WTC11 (cell line): ENCODE data around the gene FOXL1. TPM values are rescaled to one million over a fixed set of nuclear protein-coding genes. Genes with fewer than 3 reads are reported as not detected.

Source experiments
- ATAC-seq: fragments of 200-7000 bp; cut with Tn5 transposase; 2 replicates; pipeline ENCODE4 v1.10.0; 2021; ENCODE audit warnings: mild to moderate bottlenecking, moderate library complexity
- CTCF ChIA-PET: fragments of 300-600 bp; sonication (Branson Sonifier 250); formaldehyde crosslinking; loops from one replicate; lab custom pipeline; 2021; ENCODE audit warnings: antibody characterized with exemption; lab: Charles Lee
- POLR2A ChIA-PET: fragments of 350-600 bp; sonication (Branson Sonifier 250); formaldehyde crosslinking; loops from one replicate; lab custom pipeline; 2021; ENCODE audit warnings: antibody characterized with exemption; lab: Charles Lee
- DNase-seq: peaks from one replicate; pipeline ENCODE4 v3.0.0; 2021; ENCODE audit warnings: low spot score
- H3K27ac Mint-ChIP-seq: 2 replicates; pipeline ENCODE4 v1.8.0; 2021; ENCODE audit warnings: mixed read lengths
- H3K27me3 Mint-ChIP-seq: 2 replicates; pipeline ENCODE4 v1.8.0; 2021; ENCODE audit warnings: low read depth, mild to moderate bottlenecking, moderate library complexity, mixed read lengths
- H3K36me3 Mint-ChIP-seq: 2 replicates; pipeline ENCODE4 v1.8.0; 2021; ENCODE audit warnings: mixed read lengths
- H3K4me1 Mint-ChIP-seq: 2 replicates; pipeline ENCODE4 v1.8.0; 2022; ENCODE audit warnings: mixed read lengths
- H3K4me3 Mint-ChIP-seq: 2 replicates; pipeline ENCODE4 v1.8.0; 2021; ENCODE audit warnings: mild to moderate bottlenecking, moderate library complexity, mixed read lengths
- H3K9me3 Mint-ChIP-seq: 2 replicates; pipeline ENCODE4 v1.8.0; 2021; ENCODE audit warnings: mixed read lengths
- AR ChIP-seq: fragments of 250-450 bp; sonication (Bioruptor Pico); IDR thresholded peaks from 2 replicates; pipeline ENCODE4 v1.9.0; 2021; ENCODE audit warnings: mild to moderate bottlenecking
- ATF6 ChIP-seq: sonication (generic); formaldehyde crosslinking; IDR thresholded peaks from 2 replicates; pipeline ENCODE4 v1.8.1; 2023; ENCODE audit warnings: mild to moderate bottlenecking, missing genetic modification reagents
- CBFB ChIP-seq: sonication (generic); formaldehyde crosslinking; IDR thresholded peaks from 2 replicates; pipeline ENCODE4 v1.8.1; 2022; ENCODE audit warnings: mild to moderate bottlenecking, low read depth, missing genetic modification reagents
- CREB1 ChIP-seq: sonication (generic); formaldehyde crosslinking; IDR thresholded peaks from 2 replicates; pipeline ENCODE4 v1.8.0; 2023; ENCODE audit warnings: mild to moderate bottlenecking, missing genetic modification reagents
- CTCF ChIP-seq: fragments of 200-600 bp; IDR thresholded peaks from 2 replicates; pipeline ENCODE4 v1.8.0; 2022; ENCODE audit warnings: antibody characterized with exemption
- E2F1 ChIP-seq: sonication (generic); formaldehyde crosslinking; IDR thresholded peaks from 2 replicates; pipeline ENCODE4 v1.8.0; 2022; ENCODE audit warnings: mild to moderate bottlenecking, missing genetic modification reagents
- ERG ChIP-seq: fragments of 250-450 bp; sonication (Bioruptor Pico); IDR thresholded peaks from 2 replicates; pipeline ENCODE4 v1.8.0; 2021; ENCODE audit warnings: mild to moderate bottlenecking
- FOXJ3 ChIP-seq: sonication (generic); formaldehyde crosslinking; IDR thresholded peaks from 2 replicates; pipeline ENCODE4 v1.9.0; 2021; ENCODE audit warnings: missing genetic modification reagents, mild to moderate bottlenecking, borderline replicate concordance
- FOXK1 ChIP-seq: sonication (generic); formaldehyde crosslinking; IDR thresholded peaks from 2 replicates; pipeline ENCODE4 v1.8.0; 2022; ENCODE audit warnings: mild to moderate bottlenecking, moderate library complexity, missing genetic modification reagents
- GABPB1 ChIP-seq: sonication (generic); formaldehyde crosslinking; IDR thresholded peaks from 2 replicates; pipeline ENCODE4 v1.8.1; 2023; ENCODE audit warnings: mild to moderate bottlenecking, missing genetic modification reagents
- GTF2I ChIP-seq: fragments of 250-450 bp; sonication (Bioruptor Pico); conservative IDR thresholded peaks from 2 replicates; pipeline ENCODE4 v1.4.0; 2021; ENCODE audit warnings: mild to moderate bottlenecking
- HMGA2 ChIP-seq: fragments of 250-450 bp; sonication (Bioruptor Pico); IDR thresholded peaks from 2 replicates; pipeline ENCODE4 v1.4.0; 2021; ENCODE audit warnings: mild to moderate bottlenecking, moderate library complexity
- IRF2 ChIP-seq: sonication (generic); formaldehyde crosslinking; IDR thresholded peaks from 2 replicates; pipeline ENCODE4 v1.8.0; 2022; ENCODE audit warnings: low read depth, missing genetic modification reagents, borderline replicate concordance
- MLX ChIP-seq: sonication (generic); formaldehyde crosslinking; IDR thresholded peaks from 2 replicates; pipeline ENCODE4 v1.8.1; 2023; ENCODE audit warnings: mild to moderate bottlenecking, missing genetic modification reagents, moderate library complexity
- PRDM15 ChIP-seq: sonication (generic); formaldehyde crosslinking; IDR thresholded peaks from 2 replicates; pipeline ENCODE4 v1.8.0; 2022; ENCODE audit warnings: missing genetic modification reagents
- SOX15 ChIP-seq: fragments of 250-450 bp; sonication (Bioruptor Pico); IDR thresholded peaks from 2 replicates; pipeline ENCODE4 v1.9.0; 2021; ENCODE audit warnings: mild to moderate bottlenecking
- USF2 ChIP-seq: sonication (generic); formaldehyde crosslinking; IDR thresholded peaks from 2 replicates; pipeline ENCODE4 v1.8.1; 2023; ENCODE audit warnings: mild to moderate bottlenecking, missing genetic modification reagents, moderate library complexity
- ZNF219 ChIP-seq: sonication (generic); formaldehyde crosslinking; IDR thresholded peaks from 2 replicates; pipeline ENCODE4 v1.8.0; 2023; ENCODE audit warnings: missing genetic modification reagents, mild to moderate bottlenecking, borderline replicate concordance
- total RNA-seq: library from RNA; stranded (reverse); gene quantifications from 3 replicates; pipeline ENCODE4 v1.2.3, GENCODE V29; 2021

The FOXL1 gene
- total RNA-seq, 1 experiment from 2014 or later = 0.33 TPM

GRCh38 chr16:86584726-86585721 lies 6.7 kb downstream of the FOXL1 start (continued):
- TF ChIP-seq AR (CRISPR knock-in tag) (no peak), GABPB1 (CRISPR knock-in tag) (no peak)

- DNase-seq = no peak
- POLR2A ChIA-PET = no interaction called here
- Mint-ChIP-seq H3K27ac (no peak overlapping the region), H3K36me3 (no peaks in the 10 kb centered on the region), H3K27me3 (peaks cover 31% of the 10 kb centered on the region), H3K9me3 (peaks cover under 1% of the 10 kb centered on the region; the same call in 1 of the 2 replicates), H3K4me3 (no peak overlapping the region), H3K4me1 (no peaks in the 10 kb centered on the region)
- no peak for ATAC-seq
- CTCF ChIA-PET = no interaction called here
- TF ChIP-seq SOX15 (CRISPR knock-in tag) (no peak), ERG (CRISPR knock-in tag) (no peak), CBFB (CRISPR knock-in tag) (no peak), FOXJ3 (CRISPR knock-in tag) (no peak), E2F1 (CRISPR knock-in tag) (no peak), GTF2I (CRISPR knock-in tag) (no peak), ATF6 (CRISPR knock-in tag) (no peak), USF2 (CRISPR knock-in tag) (no peak), MLX (CRISPR knock-in tag) (no peak), HMGA2 (no peak), FOXK1 (CRISPR knock-in tag) (no peak), ZNF219 (CRISPR knock-in tag) (no peak), CREB1 (CRISPR knock-in tag) (no peak), IRF2 (CRISPR knock-in tag) (no peak), CTCF (no peak), PRDM15 (no peak)
Observed at GRCh38 chr16:86585821-86586611, 7.7 kb downstream of the FOXL1 start.
